OCI-LY1 (cell line): ENCODE measurements around the gene FOXQ1.

ENCODE experiments used
- H2AFZ ChIP-seq: fragments of 200-600 bp; sonication (generic), shearing (Covaris generic); 2 replicates; pipeline ENCODE4 v1.6.0; 2014; ENCODE audit warnings: antibody characterized with exemption, mild to moderate bottlenecking, low read length
- H3F3A ChIP-seq: fragments of 200-600 bp; sonication (generic), shearing (Covaris generic); 2 replicates; pipeline ENCODE4 v1.6.0; 2014; ENCODE audit warnings: mild to moderate bottlenecking, antibody characterized with exemption, low read length, moderate library complexity; ENCODE audit not compliant: insufficient read depth
- H3K27ac ChIP-seq: fragments of 200-600 bp; sonication (generic); 2 replicates; pipeline ENCODE4 v1.5.1; 2014; ENCODE audit warnings: low read length, mixed run types, mild to moderate bottlenecking, low read depth; ENCODE audit not compliant: poor library complexity, severe bottlenecking
- H3K27me3 ChIP-seq: fragments of 200-600 bp; sonication (generic); 2 replicates; pipeline ENCODE4 v1.6.0; 2014; ENCODE audit warnings: antibody characterized with exemption, mild to moderate bottlenecking, low read length, moderate library complexity; ENCODE audit not compliant: insufficient read depth
- H3K36me3 ChIP-seq: fragments of 200-600 bp; sonication (generic); 2 replicates; pipeline ENCODE4 v1.6.1; 2014; ENCODE audit warnings: mild to moderate bottlenecking, antibody characterized with exemption, low read length, moderate library complexity, mixed read lengths; ENCODE audit not compliant: insufficient read depth
- H3K4me1 ChIP-seq: fragments of 200-600 bp; sonication (generic); 2 replicates; pipeline ENCODE4 v1.5.1; 2014; ENCODE audit warnings: mild to moderate bottlenecking, low read length, moderate library complexity; ENCODE audit not compliant: insufficient read depth, severe bottlenecking
- H3K4me2 ChIP-seq: fragments of 200-600 bp; sonication (generic), shearing (Covaris generic); 2 replicates; pipeline ENCODE4 v1.6.1; 2014; ENCODE audit warnings: low read length
- H3K4me3 ChIP-seq: fragments of 200-600 bp; sonication (generic); 2 replicates; pipeline ENCODE4 v1.5.1; 2014; ENCODE audit warnings: low read length, low read depth, mild to moderate bottlenecking, mixed read lengths; ENCODE audit not compliant: poor library complexity, severe bottlenecking
- H3K79me2 ChIP-seq: fragments of 200-600 bp; shearing (Covaris generic); 2 replicates; pipeline ENCODE4 v1.6.1; 2016; ENCODE audit warnings: mixed run types, low read length, mixed read lengths; ENCODE audit not compliant: insufficient read depth
- H3K9ac ChIP-seq: fragments of 200-600 bp; sonication (generic), shearing (Covaris generic); 2 replicates; pipeline ENCODE4 v1.6.1; 2014; ENCODE audit warnings: mild to moderate bottlenecking, low read length, mixed read lengths
- H3K9me2 ChIP-seq: fragments of 200-600 bp; sonication (generic), shearing (Covaris generic); 2 replicates; pipeline ENCODE4 v1.6.1; 2014; ENCODE audit warnings: low read depth, mild to moderate bottlenecking, low read length, mixed read lengths
- H3K9me3 ChIP-seq: fragments of 200-600 bp; shearing (Covaris generic); 2 replicates; pipeline ENCODE4 v1.6.1; 2014; ENCODE audit warnings: low read length, mixed read lengths
- H4K20me1 ChIP-seq: fragments of 200-600 bp; sonication (generic), shearing (Covaris generic); 2 replicates; pipeline ENCODE4 v1.6.0; 2016; ENCODE audit warnings: mild to moderate bottlenecking, low read length; ENCODE audit not compliant: insufficient read depth
- EZH2 ChIP-seq: fragments of 200-600 bp; sonication (generic), shearing (Covaris generic); IDR thresholded peaks from 2 replicates; pipeline ENCODE4 v1.8.0; 2017; ENCODE audit warnings: borderline replicate concordance, mixed run types, mild to moderate bottlenecking, antibody characterized with exemption, low read length, moderate library complexity, mixed read lengths
- TF ChIP-seq, protein P1 (sequence below): fragments of 200-600 bp; sonication (generic), shearing (Covaris generic); IDR thresholded peaks from 2 replicates; pipeline ENCODE4 v1.5.1; 2017; ENCODE audit warnings: mild to moderate bottlenecking, antibody characterized with exemption, low read length, moderate library complexity, mixed read lengths

Gene FOXQ1

DNA sequence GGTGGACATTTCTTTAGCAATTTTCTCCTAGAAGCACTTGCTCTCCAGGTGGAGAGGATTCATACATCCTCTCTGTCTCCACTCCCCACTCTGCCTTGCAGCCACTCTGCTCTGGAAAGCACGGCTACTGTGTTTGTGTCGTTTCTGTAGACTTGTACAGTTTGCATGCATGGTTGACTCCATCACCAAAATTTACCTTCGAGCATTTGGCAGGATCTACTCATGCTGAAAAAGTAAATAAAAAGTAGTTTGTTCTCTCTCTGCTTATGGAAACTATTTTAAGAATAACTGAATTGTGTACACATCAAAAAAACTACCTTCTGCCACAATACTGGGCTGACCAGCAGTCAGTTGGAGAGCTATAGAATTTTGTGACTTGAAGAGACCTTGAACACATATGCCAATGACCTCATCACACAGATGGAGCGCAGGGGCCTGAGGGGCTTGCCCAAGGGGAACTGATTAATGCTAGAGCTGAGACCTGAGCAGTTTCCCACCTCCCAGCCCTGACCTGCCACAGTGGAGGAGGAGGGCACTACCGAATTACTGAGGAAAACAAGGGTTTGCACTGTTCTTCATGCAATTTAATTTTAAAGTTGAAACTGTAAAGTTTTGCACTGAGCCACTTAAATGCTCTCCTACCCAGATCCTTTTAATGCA, 33.7 kb upstream of the FOXQ1 start:
- H3K4me3 ChIP-seq: no peak overlapping the region
- no peaks in the 10 kb centered on the region for H3K9me2 ChIP-seq
- no peak overlapping the region for H3K4me2 ChIP-seq
- TF ChIP-seq EZH2: no peak
- TF ChIP-seq, protein P1, sequence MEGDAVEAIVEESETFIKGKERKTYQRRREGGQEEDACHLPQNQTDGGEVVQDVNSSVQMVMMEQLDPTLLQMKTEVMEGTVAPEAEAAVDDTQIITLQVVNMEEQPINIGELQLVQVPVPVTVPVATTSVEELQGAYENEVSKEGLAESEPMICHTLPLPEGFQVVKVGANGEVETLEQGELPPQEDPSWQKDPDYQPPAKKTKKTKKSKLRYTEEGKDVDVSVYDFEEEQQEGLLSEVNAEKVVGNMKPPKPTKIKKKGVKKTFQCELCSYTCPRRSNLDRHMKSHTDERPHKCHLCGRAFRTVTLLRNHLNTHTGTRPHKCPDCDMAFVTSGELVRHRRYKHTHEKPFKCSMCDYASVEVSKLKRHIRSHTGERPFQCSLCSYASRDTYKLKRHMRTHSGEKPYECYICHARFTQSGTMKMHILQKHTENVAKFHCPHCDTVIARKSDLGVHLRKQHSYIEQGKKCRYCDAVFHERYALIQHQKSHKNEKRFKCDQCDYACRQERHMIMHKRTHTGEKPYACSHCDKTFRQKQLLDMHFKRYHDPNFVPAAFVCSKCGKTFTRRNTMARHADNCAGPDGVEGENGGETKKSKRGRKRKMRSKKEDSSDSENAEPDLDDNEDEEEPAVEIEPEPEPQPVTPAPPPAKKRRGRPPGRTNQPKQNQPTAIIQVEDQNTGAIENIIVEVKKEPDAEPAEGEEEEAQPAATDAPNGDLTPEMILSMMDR: no peak
- no peak overlapping the region for H2AFZ ChIP-seq
- H3K9me3 ChIP-seq: no peaks in the 10 kb centered on the region
- no peaks in the 10 kb centered on the region for H4K20me1 ChIP-seq
- H3K79me2 ChIP-seq: no peaks in the 10 kb centered on the region
- no peak overlapping the region for H3K9ac ChIP-seq
- H3F3A ChIP-seq: no peaks in the 10 kb centered on the region
- H3K4me1 ChIP-seq: no peaks in the 10 kb centered on the region
- no peaks in the 10 kb centered on the region for H3K36me3 ChIP-seq
- no peaks in the 10 kb centered on the region for H3K27me3 ChIP-seq
- no peak overlapping the region for H3K27ac ChIP-seq

DNA sequence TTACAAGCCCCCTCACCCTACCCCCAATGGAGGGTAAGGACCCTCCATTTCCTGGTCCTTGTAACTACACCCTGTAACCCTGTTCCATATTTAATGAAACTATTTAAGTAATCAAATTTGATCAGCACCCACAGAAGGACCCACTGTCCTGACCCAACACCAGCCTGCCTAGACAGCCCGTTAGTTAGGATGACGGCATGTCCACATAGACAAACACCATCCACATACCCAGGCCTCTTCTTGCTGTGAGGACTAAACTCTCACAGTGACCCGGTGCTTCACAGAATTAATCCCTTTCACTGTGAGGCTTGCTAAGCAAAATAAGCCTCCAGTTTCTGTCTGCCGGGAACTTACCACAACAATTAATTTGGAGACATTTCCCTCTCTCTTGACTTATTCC, 32.8 kb upstream of the FOXQ1 start:
- H3K4me3 ChIP-seq: no peak overlapping the region
- H3K27ac ChIP-seq: no peak overlapping the region

DNA sequence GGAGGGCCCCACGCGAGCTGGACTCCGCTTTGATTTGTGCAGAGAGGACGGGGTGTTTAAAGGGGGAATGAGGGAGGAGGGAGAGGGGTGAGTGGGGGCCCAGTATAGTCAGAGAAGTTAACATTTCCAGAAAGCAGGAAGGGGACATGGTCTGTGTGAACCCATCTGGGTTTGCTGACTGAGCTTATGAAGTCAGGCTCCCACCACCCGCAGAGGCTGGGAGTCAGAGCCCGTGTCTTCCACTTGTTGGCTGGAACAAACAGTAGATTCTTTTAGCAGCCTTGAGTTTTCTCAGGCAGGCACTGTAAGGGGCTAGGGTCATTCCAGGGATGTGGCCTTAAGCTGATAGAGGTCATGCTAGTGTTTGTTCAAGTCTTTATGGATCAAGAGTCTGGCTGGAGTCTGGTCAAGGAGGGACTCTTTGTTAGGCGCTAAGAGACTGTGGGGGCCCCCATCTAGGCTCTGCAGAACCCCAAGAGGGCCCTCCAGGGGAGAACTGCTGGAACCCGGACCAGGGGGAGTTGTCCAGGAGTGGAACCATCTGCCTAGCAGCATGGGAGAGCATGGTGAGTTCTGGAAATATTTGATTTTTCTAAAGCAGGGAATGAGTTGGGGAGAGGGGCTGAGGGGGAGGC, 31.1 kb upstream of the FOXQ1 start:
- Histone ChIP-seq H3K9ac (no peak overlapping the region), H2AFZ (no peak overlapping the region), H3K9me3 (no peaks in the 10 kb centered on the region), H3K4me1 (no peaks in the 10 kb centered on the region), H3K79me2 (no peaks in the 10 kb centered on the region), H3K27me3 (no peaks in the 10 kb centered on the region), H3K4me3 (no peak overlapping the region), H3K4me2 (no peak overlapping the region), H3K9me2 (no peaks in the 10 kb centered on the region), H4K20me1 (no peaks in the 10 kb centered on the region), H3K27ac (no peak overlapping the region), H3K36me3 (no peaks in the 10 kb centered on the region), H3F3A (no peaks in the 10 kb centered on the region)
- TF ChIP-seq EZH2: no peak
- TF ChIP-seq, protein P1: no peak

More for the DNA sequence above, 32.8 kb upstream of the FOXQ1 start:
- H4K20me1 ChIP-seq: no peaks in the 10 kb centered on the region
- no peak overlapping the region for H3K4me2 ChIP-seq
- no peak overlapping the region for H2AFZ ChIP-seq
- H3K9me2 ChIP-seq: no peaks in the 10 kb centered on the region
- TF ChIP-seq, protein P1: no peak
- H3K9ac ChIP-seq: no peak overlapping the region
- no peaks in the 10 kb centered on the region for H3K27me3 ChIP-seq
- H3K9me3 ChIP-seq: no peaks in the 10 kb centered on the region
- H3K4me1 ChIP-seq: no peaks in the 10 kb centered on the region
- H3K79me2 ChIP-seq: no peaks in the 10 kb centered on the region
- H3K36me3 ChIP-seq: no peaks in the 10 kb centered on the region
- H3F3A ChIP-seq: no peaks in the 10 kb centered on the region
